AG10803 (cell line): ENCODE data around the gene AMIGO2.

ENCODE experiments used
- DNase-seq: peaks from one replicate; pipeline ENCODE4 v3.0.0; 2010; ENCODE audit warnings: low read depth
- H3K4me3 ChIP-seq: 2 replicates; pipeline ENCODE4 v1.5.1; 2011; ENCODE audit warnings: mild to moderate bottlenecking, low read length, control low read depth
- CTCF ChIP-seq: conservative IDR thresholded peaks from 2 replicates; pipeline ENCODE4 v1.5.1; 2011; ENCODE audit warnings: mild to moderate bottlenecking, low read length, control low read depth, inconsistent platforms

AMIGO2 gene

GRCh38 chr12:47071241-47071852 lies 8.4 kb downstream of the AMIGO2 start:
- no peak overlapping the region for H3K4me3 ChIP-seq
- DNase-seq: no peak
- peak; percentile 38 for TF ChIP-seq CTCF

- no peak for TF ChIP-seq CTCF
- DNase-seq: no peak
- H3K4me3 ChIP-seq: no peak overlapping the region
These were observed 9.4 kb downstream of the AMIGO2 start for GRCh38 chr12:47070310-47070709.

- no peak for TF ChIP-seq CTCF
- DNase-seq: no peak
- H3K4me3 ChIP-seq: no peak overlapping the region
These were observed 11.2 kb downstream of the AMIGO2 start for GRCh38 chr12:47068539-47068938.

- DNase-seq: no peak
- no peak for TF ChIP-seq CTCF
These were observed 11.9 kb downstream of the AMIGO2 start for GRCh38 chr12:47067771-47068431.

GRCh38 chr12:47067176-47067575 lies 12.6 kb downstream of the AMIGO2 start:
- H3K4me3 ChIP-seq: no peak overlapping the region
- no peak for TF ChIP-seq CTCF
- no peak for DNase-seq

More at GRCh38 chr12:47067771-47068431, 11.9 kb downstream of the AMIGO2 start:
- no peak overlapping the region for H3K4me3 ChIP-seq

GRCh38 chr12:47066278-47067025 lies 13.3 kb downstream of the AMIGO2 start:
- peak; percentile 73 for DNase-seq
- H3K4me3 ChIP-seq: no peak overlapping the region
- TF ChIP-seq CTCF: no peak
